Effector memory CD8-positive, alpha-beta T cell (primary cell): Measurements from ENCODE around the gene TAS2R31.
"Not testable (repeated sequence)": the region's sequence is repeated elsewhere in the genome, so short reads cannot be mapped to it uniquely, and the experiment has no call there.

Source experiments
- ATAC-seq: fragments of 150-1000 bp; cut with Tn5 transposase; replicated peaks from 2 replicates; pipeline ENCODE4 v1.10.0; 2021; ENCODE audit warnings: mild to moderate bottlenecking, moderate library complexity
- DNase-seq, 3 experiments: peaks; one replicate each; pipeline ENCODE4 v3.0.0; 2021
- H3K27ac Mint-ChIP-seq, 2 donors: one replicate each; pipeline ENCODE4 v1.8.0; 2022; ENCODE audit warnings: mild to moderate bottlenecking in 2 of 2, mixed read lengths in 2 of 2, moderate library complexity in 2 of 2
- H3K27me3 Mint-ChIP-seq, 2 donors: one replicate each; pipeline ENCODE4 v1.8.0; 2022; ENCODE audit warnings: mixed read lengths in 2 of 2
- H3K36me3 Mint-ChIP-seq: one replicate; pipeline ENCODE4 v1.8.0; 2022; ENCODE audit warnings: mild to moderate bottlenecking, moderate library complexity, mixed read lengths; ENCODE audit not compliant: insufficient read depth
- H3K4me1 Mint-ChIP-seq, 2 donors: one replicate each; pipeline ENCODE4 v1.8.0; 2022; ENCODE audit warnings: low read depth in 2 of 2, mixed read lengths in 2 of 2
- H3K4me3 Mint-ChIP-seq, 2 donors: one replicate each; pipeline ENCODE4 v1.8.0; 2022; ENCODE audit warnings: mild to moderate bottlenecking in 2 of 2, mixed read lengths in 2 of 2, moderate library complexity in 2 of 2
- H3K9me3 Mint-ChIP-seq, 2 donors: one replicate each; pipeline ENCODE4 v1.8.0; 2022; ENCODE audit warnings: mixed read lengths in 2 of 2

The TAS2R31 gene

DNA sequence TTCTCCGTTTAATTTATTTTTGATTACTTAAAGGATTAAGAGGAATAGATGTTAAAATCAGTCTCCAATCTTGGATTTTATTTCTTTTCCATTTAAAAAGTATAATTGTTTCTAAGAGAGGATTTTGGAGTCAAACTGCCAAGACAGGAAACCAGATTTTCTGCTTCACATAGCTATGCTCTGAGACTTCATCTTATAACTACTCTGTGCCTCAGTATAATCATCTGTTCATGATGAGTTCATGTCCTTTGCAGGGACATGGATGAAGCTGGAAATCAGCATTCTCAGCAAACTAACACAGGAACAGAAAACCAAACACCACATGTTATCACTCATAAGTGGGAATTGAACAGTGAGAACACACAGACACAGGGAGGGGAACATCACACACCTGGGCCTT lies 9.0 kb upstream of the TAS2R31 start:
- no peak overlapping the region for H3K27ac Mint-ChIP-seq
- H3K36me3 Mint-ChIP-seq, result peaks cover 11% of the 10 kb centered on the region
- no peaks in the 10 kb centered on the region for H3K9me3 Mint-ChIP-seq
- H3K4me3 Mint-ChIP-seq, result no peak overlapping the region
- H3K27me3 Mint-ChIP-seq, result no peaks in the 10 kb centered on the region
- ATAC-seq (no peak), DNase-seq (no peak)
- H3K4me1 Mint-ChIP-seq, result peaks cover 5 to 18% of the 10 kb centered on the region in 2 donors

DNA sequence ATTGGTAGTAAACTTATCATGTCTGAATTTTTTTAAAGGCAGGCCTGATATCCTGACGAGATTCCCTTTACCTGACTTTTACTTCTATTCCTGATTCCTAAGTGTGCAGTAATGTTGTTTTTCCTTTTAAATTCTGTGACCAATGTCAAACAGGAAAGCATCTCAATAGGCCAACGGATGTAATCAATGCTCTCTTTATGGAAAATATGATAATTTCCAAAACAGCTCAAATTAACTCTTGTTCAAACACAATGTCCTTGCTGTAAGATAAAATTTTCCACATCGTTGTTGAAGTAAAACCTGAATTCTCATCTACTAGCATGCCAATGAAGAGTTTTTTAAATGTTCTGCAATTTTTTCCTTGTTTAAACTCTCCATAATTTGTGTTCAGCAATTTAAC lies 8.0 kb upstream of the TAS2R31 start:
- H3K9me3 Mint-ChIP-seq, result no peaks in the 10 kb centered on the region
- ATAC-seq (no peak), DNase-seq (no peak)
- no peaks in the 10 kb centered on the region for H3K27me3 Mint-ChIP-seq
- no peak overlapping the region for H3K4me3 Mint-ChIP-seq
- H3K27ac Mint-ChIP-seq, result no peak overlapping the region
- peaks cover 8% of the 10 kb centered on the region for H3K36me3 Mint-ChIP-seq
- peaks cover 5 to 17% of the 10 kb centered on the region in 2 donors for H3K4me1 Mint-ChIP-seq

DNA sequence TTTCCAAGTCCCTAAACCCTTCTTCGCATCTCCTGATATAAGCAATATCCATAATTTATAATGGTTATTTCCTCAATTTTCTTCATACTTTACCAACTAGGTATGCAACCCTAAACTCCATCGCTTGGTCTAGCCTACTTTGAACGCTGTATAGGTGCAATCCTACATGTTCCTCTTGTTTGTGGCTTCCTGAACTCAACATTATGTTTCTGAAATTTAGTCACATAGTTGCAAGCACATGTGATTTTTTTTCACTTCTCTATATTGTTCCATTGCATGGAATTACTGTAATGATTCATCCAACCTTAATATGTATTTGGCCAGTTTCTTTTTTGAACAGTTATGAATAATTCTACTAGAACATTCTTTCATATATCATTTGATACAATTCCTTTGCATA lies 2.8 kb upstream of the TAS2R31 start:
- not testable (repeated sequence) for H3K36me3 Mint-ChIP-seq, H3K4me1 Mint-ChIP-seq, DNase-seq, H3K4me3 Mint-ChIP-seq, H3K27me3 Mint-ChIP-seq, H3K27ac Mint-ChIP-seq, H3K9me3 Mint-ChIP-seq, ATAC-seq

DNA sequence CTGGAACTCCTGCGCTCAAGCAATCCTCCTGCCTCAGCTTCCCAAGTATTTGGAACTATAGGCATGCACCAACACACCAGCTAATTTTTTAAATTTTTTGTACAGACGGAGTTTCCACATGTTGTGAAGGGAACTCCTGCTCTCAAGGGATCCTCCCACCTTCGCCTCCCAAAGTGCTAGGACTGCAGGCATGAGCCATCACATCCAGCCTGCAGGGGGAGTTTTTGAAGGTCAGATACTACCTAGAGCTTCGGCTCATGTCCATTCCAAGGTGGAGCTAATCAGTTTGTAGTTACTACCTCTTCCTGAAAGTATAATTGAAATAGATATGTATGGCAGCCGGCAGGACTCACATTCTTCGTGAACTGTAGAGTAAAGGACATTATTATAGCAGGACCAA lies 5.1 kb downstream of the TAS2R31 start:
- H3K4me1 Mint-ChIP-seq, result peaks cover 0 to 6% of the 10 kb centered on the region in 2 donors
- H3K9me3 Mint-ChIP-seq, result no peaks in the 10 kb centered on the region
- H3K36me3 Mint-ChIP-seq, result peaks cover 6% of the 10 kb centered on the region
- H3K4me3 Mint-ChIP-seq, result no peak overlapping the region
- H3K27me3 Mint-ChIP-seq, result no peaks in the 10 kb centered on the region
- DNase-seq (no peak), ATAC-seq (no peak)
- no peak overlapping the region for H3K27ac Mint-ChIP-seq

GRCh38 chr12:11023387-11023786 lies 7.8 kb downstream of the TAS2R31 start:
- ATAC-seq (no peak), DNase-seq (no peak)
- no peak overlapping the region for H3K27ac Mint-ChIP-seq
- H3K4me1 Mint-ChIP-seq, result peaks cover 0 to 6% of the 10 kb centered on the region in 2 donors
- H3K9me3 Mint-ChIP-seq, result no peaks in the 10 kb centered on the region
- H3K36me3 Mint-ChIP-seq, result peaks cover 1% of the 10 kb centered on the region
- H3K27me3 Mint-ChIP-seq, result no peaks in the 10 kb centered on the region
- H3K4me3 Mint-ChIP-seq, result no peak overlapping the region

- no peak for DNase-seq
- H3K27me3 Mint-ChIP-seq, result no peaks in the 10 kb centered on the region
- H3K4me3 Mint-ChIP-seq, result no peak within 1 kb of the TSS
- H3K27ac Mint-ChIP-seq, result no peak within 1 kb of the TSS
- H3K4me1 Mint-ChIP-seq, result peaks cover 0 to 8% of the 10 kb centered on the region in 2 donors
- H3K9me3 Mint-ChIP-seq, result no peaks in the 10 kb centered on the region
- ATAC-seq, result no peak
- peaks cover 1% of the 10 kb centered on the region for H3K36me3 Mint-ChIP-seq
Measured at GRCh38 chr12:11022520-11022919, 8.7 kb downstream of the TAS2R31 start, which contains the start of gene TAS2R19. TSS of gene TAS2R19 (minus strand) at chr12:11022620. CDS start at chr12:11022571, 49 bp downstream.

- peaks cover 4 to 6% of the 10 kb centered on the region in 2 donors for H3K4me1 Mint-ChIP-seq
- H3K9me3 Mint-ChIP-seq, result no peaks in the 10 kb centered on the region
- no peak overlapping the region for H3K4me3 Mint-ChIP-seq
- H3K27ac Mint-ChIP-seq, result no peak overlapping the region
- DNase-seq, result no peak
- peaks cover 2% of the 10 kb centered on the region for H3K36me3 Mint-ChIP-seq
- no peak for ATAC-seq
- H3K27me3 Mint-ChIP-seq, result no peaks in the 10 kb centered on the region
Measured at GRCh38 chr12:11016937-11017336, 14.3 kb downstream of the TAS2R31 start.

GRCh38 chr12:11015775-11016430 lies 15.3 kb downstream of the TAS2R31 start:
- DNase-seq (no peak), ATAC-seq (no peak)
- Mint-ChIP-seq H3K27ac (no peak overlapping the region), H3K9me3 (no peaks in the 10 kb centered on the region), H3K36me3 (peaks cover 2% of the 10 kb centered on the region), H3K27me3 (no peaks in the 10 kb centered on the region), H3K4me3 (no peak overlapping the region), H3K4me1 (peaks cover 4 to 5% of the 10 kb centered on the region in 2 donors)

DNA sequence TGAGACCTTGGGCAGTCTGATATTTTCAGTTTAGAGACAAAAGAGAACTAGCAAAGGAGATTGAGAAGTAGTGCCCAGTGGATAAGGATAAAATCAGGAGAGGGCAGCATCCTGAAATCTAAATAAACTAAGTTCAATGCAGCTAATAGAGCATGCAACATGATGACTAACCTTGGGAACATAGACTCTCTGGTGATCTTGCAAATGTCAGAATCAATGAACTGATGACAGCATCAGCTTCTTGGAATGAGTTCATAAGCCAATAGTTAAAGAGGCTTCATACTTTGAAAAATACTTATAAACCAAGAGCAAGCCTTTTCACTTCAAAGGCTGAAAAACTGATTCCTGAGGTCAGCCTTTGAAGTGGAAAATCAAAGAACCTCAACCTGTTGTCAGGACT lies 17.0 kb downstream of the TAS2R31 start:
- H3K36me3 Mint-ChIP-seq, result peaks cover 2% of the 10 kb centered on the region
- DNase-seq (no peak), ATAC-seq (no peak)
- no peaks in the 10 kb centered on the region for H3K9me3 Mint-ChIP-seq
- no peak overlapping the region for H3K4me3 Mint-ChIP-seq
- no peaks in the 10 kb centered on the region for H3K27me3 Mint-ChIP-seq
- no peak overlapping the region for H3K27ac Mint-ChIP-seq
- H3K4me1 Mint-ChIP-seq, result peaks cover 4 to 5% of the 10 kb centered on the region in 2 donors

GRCh38 chr12:11007608-11008007 lies 23.6 kb downstream of the TAS2R31 start:
- H3K9me3 Mint-ChIP-seq, result no peaks in the 10 kb centered on the region
- no peaks in the 10 kb centered on the region for H3K27me3 Mint-ChIP-seq
- DNase-seq (no peak), ATAC-seq (no peak)
- no peaks in the 10 kb centered on the region for H3K36me3 Mint-ChIP-seq
- H3K4me3 Mint-ChIP-seq, result no peak overlapping the region
- H3K4me1 Mint-ChIP-seq, result no peaks in the 10 kb centered on the region
- no peak overlapping the region for H3K27ac Mint-ChIP-seq

GRCh38 chr12:10998204-10998603 lies 33.0 kb downstream of the TAS2R31 start, which contains the start of gene TAS2R20:
TSS of gene TAS2R20 (minus strand) at chr12:10998304. CDS start at chr12:10997875, 429 bp downstream.
- Mint-ChIP-seq H3K9me3 (no peaks in the 10 kb centered on the region), H3K27me3 (no peaks in the 10 kb centered on the region), H3K36me3 (no peaks in the 10 kb centered on the region), H3K4me3 (no peak within 1 kb of the TSS), H3K27ac (no peak within 1 kb of the TSS), H3K4me1 (peaks cover 0 to 4% of the 10 kb centered on the region in 2 donors)
- DNase-seq (no peak), ATAC-seq (no peak)

- ATAC-seq (no peak), DNase-seq (no peak)
- H3K9me3 Mint-ChIP-seq, result no peaks in the 10 kb centered on the region
- no peak overlapping the region for H3K27ac Mint-ChIP-seq
- H3K4me1 Mint-ChIP-seq, result no peaks in the 10 kb centered on the region
- no peak overlapping the region for H3K4me3 Mint-ChIP-seq
- H3K27me3 Mint-ChIP-seq, result peaks cover 0 to 5% of the 10 kb centered on the region in 2 donors
- H3K36me3 Mint-ChIP-seq, result no peaks in the 10 kb centered on the region
Measured at GRCh38 chr12:10994307-10994706, 36.9 kb downstream of the TAS2R31 start.

DNA sequence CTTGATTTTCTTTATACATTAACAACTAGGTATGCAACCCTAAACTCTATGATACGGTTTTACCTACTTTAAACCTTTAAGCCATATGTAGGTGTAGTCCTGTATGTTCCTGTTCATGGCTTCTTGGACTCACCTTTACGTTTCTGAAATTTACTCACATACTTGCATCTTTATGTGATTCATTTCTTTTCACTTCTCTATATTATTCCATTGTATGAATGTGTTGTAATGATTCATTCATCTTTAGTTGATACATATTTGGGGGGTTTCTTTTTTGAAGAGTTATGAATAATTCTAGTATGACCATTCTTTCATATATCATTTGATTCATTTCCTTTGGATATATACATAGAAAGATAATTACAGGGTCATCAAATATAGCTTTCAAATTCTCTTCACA lies 42.1 kb downstream of the TAS2R31 start:
- DNase-seq (no peak), ATAC-seq (no peak)
- peaks cover 0 to 13% of the 10 kb centered on the region in 2 donors for H3K27me3 Mint-ChIP-seq
- no peak overlapping the region for H3K27ac Mint-ChIP-seq
- no peaks in the 10 kb centered on the region for H3K36me3 Mint-ChIP-seq
- no peak overlapping the region for H3K4me3 Mint-ChIP-seq
- peaks cover 0 to 3% of the 10 kb centered on the region in 2 donors for H3K4me1 Mint-ChIP-seq
- no peaks in the 10 kb centered on the region for H3K9me3 Mint-ChIP-seq

DNA sequence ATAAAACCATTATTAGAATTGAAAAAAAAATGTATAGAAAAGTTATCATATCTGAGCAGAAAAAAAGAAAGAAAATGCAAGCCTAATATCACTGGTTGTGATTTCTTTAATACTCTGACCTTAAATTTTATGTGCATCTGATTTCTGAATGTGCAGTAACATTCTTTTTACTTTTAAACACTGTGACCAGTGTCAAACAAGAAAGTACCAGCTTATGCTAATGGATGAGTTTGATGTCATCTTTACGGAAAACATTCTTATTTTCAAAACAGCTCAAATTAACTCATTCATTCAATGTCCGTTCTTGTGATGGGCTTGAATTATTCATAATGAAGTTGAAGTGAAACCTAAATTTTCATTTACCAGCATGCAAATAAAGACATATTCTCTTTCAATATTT lies 44.4 kb downstream of the TAS2R31 start, which contains the start of gene TAS2R50:
Gene TAS2R50, minus strand, starts transcription at position 101 of the 400 bp plus-strand sequence. Its CDS starts 52 bp downstream, at position 49.
- DNase-seq (no peak), ATAC-seq (no peak)
- H3K36me3 Mint-ChIP-seq, result no peaks in the 10 kb centered on the region
- H3K9me3 Mint-ChIP-seq, result no peaks in the 10 kb centered on the region
- H3K4me3 Mint-ChIP-seq, result no peak within 1 kb of the TSS
- peaks cover 0 to 13% of the 10 kb centered on the region in 2 donors for H3K27me3 Mint-ChIP-seq
- H3K4me1 Mint-ChIP-seq, result peaks cover 13 to 17% of the 10 kb centered on the region in 2 donors
- no peak within 1 kb of the TSS for H3K27ac Mint-ChIP-seq
